ENCODE data around the gene FRMPD4. TPM values are rescaled to one million over a fixed set of nuclear protein-coding genes. Genes with fewer than 3 reads are reported as not detected.

Gene FRMPD4
- polyA plus RNA-seq, 2 of the 4 experiments (the other 2 are of a cell fraction): 0.08 to 0.28 TPM

GRCh38 chrX:12236156-12236555 is 97.9 kb downstream of the FRMPD4 start (continued):
- TF ChIP-seq, protein P1, sequence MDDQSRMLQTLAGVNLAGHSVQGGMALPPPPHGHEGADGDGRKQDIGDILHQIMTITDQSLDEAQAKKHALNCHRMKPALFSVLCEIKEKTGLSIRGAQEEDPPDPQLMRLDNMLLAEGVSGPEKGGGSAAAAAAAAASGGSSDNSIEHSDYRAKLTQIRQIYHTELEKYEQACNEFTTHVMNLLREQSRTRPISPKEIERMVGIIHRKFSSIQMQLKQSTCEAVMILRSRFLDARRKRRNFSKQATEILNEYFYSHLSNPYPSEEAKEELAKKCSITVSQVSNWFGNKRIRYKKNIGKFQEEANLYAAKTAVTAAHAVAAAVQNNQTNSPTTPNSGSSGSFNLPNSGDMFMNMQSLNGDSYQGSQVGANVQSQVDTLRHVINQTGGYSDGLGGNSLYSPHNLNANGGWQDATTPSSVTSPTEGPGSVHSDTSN (IDR thresholded peaks at IDR 0.05): no peak
- TF ChIP-seq NR3C1 (IDR thresholded peaks at IDR 0.05) (no peak), BCL3 (IDR thresholded peaks at IDR 0.05) (no peak), RARB (CRISPR knock-in tag; IDR thresholded peaks at IDR 0.05) (no peak)

GRCh38 chrX:12237131-12237530 is 98.9 kb downstream of the FRMPD4 start:
- Histone ChIP-seq H3K4me3 (no peak overlapping the region), H3K9me3 (no peaks in the 10 kb centered on the region), H3K27ac (no peak overlapping the region), H3K4me1 (no peaks in the 10 kb centered on the region), H3K4me2 (no peak overlapping the region)
- ATAC-seq: no peak
- ChIA-PET CTCF (no interaction called here), POLR2A (no interaction called here)
- no peak for TF ChIP-seq HDAC2 (IDR thresholded peaks at IDR 0.05)
- TF ChIP-seq CEBPB (IDR thresholded peaks at IDR 0.05): no peak
- TF ChIP-seq EP300 (IDR thresholded peaks at IDR 0.05): no peak
- no peak for TF ChIP-seq HOXB5 (CRISPR knock-in tag; IDR thresholded peaks at IDR 0.05)
- TF ChIP-seq EHF (CRISPR knock-in tag; IDR thresholded peaks at IDR 0.05): no peak
- TF ChIP-seq BHLHE40 (IDR thresholded peaks at IDR 0.05; ENCODE audit: low read depth, low read length): no peak
- TF ChIP-seq SMC3 (IDR thresholded peaks at IDR 0.05): no peak
- TF ChIP-seq, protein P2, sequence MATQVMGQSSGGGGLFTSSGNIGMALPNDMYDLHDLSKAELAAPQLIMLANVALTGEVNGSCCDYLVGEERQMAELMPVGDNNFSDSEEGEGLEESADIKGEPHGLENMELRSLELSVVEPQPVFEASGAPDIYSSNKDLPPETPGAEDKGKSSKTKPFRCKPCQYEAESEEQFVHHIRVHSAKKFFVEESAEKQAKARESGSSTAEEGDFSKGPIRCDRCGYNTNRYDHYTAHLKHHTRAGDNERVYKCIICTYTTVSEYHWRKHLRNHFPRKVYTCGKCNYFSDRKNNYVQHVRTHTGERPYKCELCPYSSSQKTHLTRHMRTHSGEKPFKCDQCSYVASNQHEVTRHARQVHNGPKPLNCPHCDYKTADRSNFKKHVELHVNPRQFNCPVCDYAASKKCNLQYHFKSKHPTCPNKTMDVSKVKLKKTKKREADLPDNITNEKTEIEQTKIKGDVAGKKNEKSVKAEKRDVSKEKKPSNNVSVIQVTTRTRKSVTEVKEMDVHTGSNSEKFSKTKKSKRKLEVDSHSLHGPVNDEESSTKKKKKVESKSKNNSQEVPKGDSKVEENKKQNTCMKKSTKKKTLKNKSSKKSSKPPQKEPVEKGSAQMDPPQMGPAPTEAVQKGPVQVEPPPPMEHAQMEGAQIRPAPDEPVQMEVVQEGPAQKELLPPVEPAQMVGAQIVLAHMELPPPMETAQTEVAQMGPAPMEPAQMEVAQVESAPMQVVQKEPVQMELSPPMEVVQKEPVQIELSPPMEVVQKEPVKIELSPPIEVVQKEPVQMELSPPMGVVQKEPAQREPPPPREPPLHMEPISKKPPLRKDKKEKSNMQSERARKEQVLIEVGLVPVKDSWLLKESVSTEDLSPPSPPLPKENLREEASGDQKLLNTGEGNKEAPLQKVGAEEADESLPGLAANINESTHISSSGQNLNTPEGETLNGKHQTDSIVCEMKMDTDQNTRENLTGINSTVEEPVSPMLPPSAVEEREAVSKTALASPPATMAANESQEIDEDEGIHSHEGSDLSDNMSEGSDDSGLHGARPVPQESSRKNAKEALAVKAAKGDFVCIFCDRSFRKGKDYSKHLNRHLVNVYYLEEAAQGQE (IDR thresholded peaks at IDR 0.05): no peak
- TF ChIP-seq KDM1A (IDR thresholded peaks at IDR 0.05; ENCODE audit: low read depth): no peak
- FAIRE-seq: no peak
- DNase-seq (ENCODE audit: low read depth in 1 of 2, low spot score in 1 of 2): no peak

DNA sequence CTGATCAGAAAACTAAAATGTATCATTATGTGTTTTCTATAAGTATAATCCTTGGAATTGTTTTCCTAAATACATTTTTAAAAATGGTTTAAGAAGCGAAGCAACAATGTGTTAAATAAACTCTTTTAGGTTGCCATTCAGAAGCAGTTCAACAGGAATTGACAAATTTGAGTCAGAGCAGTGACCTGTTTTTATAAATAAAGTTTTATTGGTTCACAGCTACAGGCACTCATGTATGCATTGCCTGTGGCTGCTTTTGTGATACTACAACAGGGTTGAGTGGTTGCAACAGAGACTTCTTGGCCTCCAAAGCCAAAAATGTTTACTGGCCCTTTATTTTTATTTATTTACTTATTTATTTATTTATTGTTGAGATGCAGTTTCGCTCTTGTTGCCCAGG is 99.5 kb downstream of the FRMPD4 start:
- Histone ChIP-seq H3K9me3 (no peaks in the 10 kb centered on the region), H3K4me3 (no peak overlapping the region), H3K4me1 (no peaks in the 10 kb centered on the region), H3K27ac (no peak overlapping the region), H3K4me2 (no peak overlapping the region)
- 83% methylated on average over 2 of the region's 2 CpGs for WGBS (ENCODE audit: missing lambda C conversion rate)
- no peak for FAIRE-seq
- POLR2A ChIA-PET: no interaction called here
- no peak for TF ChIP-seq RNF2 (IDR thresholded peaks at IDR 0.05; ENCODE audit: borderline replicate concordance, low read depth)
- no peak for TF ChIP-seq NPAS2 (CRISPR knock-in tag; IDR thresholded peaks at IDR 0.05; ENCODE audit: borderline replicate concordance)
- TF ChIP-seq, protein P3, sequence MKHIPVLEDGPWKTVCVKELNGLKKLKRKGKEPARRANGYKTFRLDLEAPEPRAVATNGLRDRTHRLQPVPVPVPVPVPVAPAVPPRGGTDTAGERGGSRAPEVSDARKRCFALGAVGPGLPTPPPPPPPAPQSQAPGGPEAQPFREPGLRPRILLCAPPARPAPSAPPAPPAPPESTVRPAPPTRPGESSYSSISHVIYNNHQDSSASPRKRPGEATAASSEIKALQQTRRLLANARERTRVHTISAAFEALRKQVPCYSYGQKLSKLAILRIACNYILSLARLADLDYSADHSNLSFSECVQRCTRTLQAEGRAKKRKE (CRISPR knock-in tag; IDR thresholded peaks at IDR 0.05; ENCODE audit: low read depth): no peak
- TF ChIP-seq EP300 (IDR thresholded peaks at IDR 0.05): no peak
- no peak for TF ChIP-seq TFCP2L1 (CRISPR knock-in tag; IDR thresholded peaks at IDR 0.05)
- no peak for TF ChIP-seq HOXB13 (CRISPR knock-in tag; IDR thresholded peaks at IDR 0.05; ENCODE audit: low read depth)
- TF ChIP-seq TP53 (CRISPR knock-in tag; IDR thresholded peaks at IDR 0.05): no peak
- no peak for TF ChIP-seq RFX5 (IDR thresholded peaks at IDR 0.05)
- no peak for TF ChIP-seq BCL3 (IDR thresholded peaks at IDR 0.05)
- no peak for TF ChIP-seq HEYL (CRISPR knock-in tag; IDR thresholded peaks at IDR 0.05)
- TF ChIP-seq ZFP36 (IDR thresholded peaks at IDR 0.05; ENCODE audit: borderline replicate concordance, partially characterized antibody): no peak
- TF ChIP-seq RAD21 (conservative IDR thresholded peaks at IDR 0.05 in 1 of 2, IDR thresholded peaks at IDR 0.05 in 1 of 2): no peak
- TF ChIP-seq RARB (CRISPR knock-in tag; IDR thresholded peaks at IDR 0.05): no peak
- TF ChIP-seq, protein P4, sequence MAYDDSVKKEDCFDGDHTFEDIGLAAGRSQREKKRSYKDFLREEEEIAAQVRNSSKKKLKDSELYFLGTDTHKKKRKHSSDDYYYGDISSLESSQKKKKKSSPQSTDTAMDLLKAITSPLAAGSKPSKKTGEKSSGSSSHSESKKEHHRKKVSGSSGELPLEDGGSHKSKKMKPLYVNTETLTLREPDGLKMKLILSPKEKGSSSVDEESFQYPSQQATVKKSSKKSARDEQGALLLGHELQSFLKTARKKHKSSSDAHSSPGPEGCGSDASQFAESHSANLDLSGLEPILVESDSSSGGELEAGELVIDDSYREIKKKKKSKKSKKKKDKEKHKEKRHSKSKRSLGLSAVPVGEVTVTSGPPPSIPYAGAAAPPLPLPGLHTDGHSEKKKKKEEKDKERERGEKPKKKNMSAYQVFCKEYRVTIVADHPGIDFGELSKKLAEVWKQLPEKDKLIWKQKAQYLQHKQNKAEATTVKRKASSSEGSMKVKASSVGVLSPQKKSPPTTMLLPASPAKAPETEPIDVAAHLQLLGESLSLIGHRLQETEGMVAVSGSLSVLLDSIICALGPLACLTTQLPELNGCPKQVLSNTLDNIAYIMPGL (CRISPR knock-in tag; IDR thresholded peaks at IDR 0.05; ENCODE audit: borderline replicate concordance): no peak
- no peak for TF ChIP-seq MAZ (IDR thresholded peaks at IDR 0.05; ENCODE audit: borderline replicate concordance, low read depth, low read length)
- no peak for ATAC-seq
- DNase-seq (ENCODE audit: low read depth in 1 of 2, low spot score in 1 of 2): no peak
- CTCF ChIA-PET: no interaction called here

Measured in A549 (cell line).